CD4-positive, alpha-beta T cell (primary cell): ENCODE results near the gene REXO1. TPM values are rescaled to one million over a fixed set of nuclear protein-coding genes. Genes with fewer than 3 reads are reported as not detected.

Experiments
- ATAC-seq: fragments of 200-7000 bp; cut with Tn5 transposase; one replicate; pipeline ENCODE4 v1.10.0; 2022; ENCODE audit warnings: mild to moderate bottlenecking; ENCODE audit not compliant: poor library complexity
- CTCF ChIA-PET: fragments of 350-600 bp; sonication (Branson Sonifier 250); formaldehyde crosslinking; loops from one replicate; lab custom pipeline; 2021; ENCODE audit warnings: antibody characterized with exemption, inconsistent platforms; lab: Charles Lee
- POLR2A ChIA-PET: fragments of 350-600 bp; sonication (Branson Sonifier 250); formaldehyde crosslinking; loops from one replicate; lab custom pipeline; 2021; ENCODE audit warnings: antibody characterized with exemption, inconsistent platforms; lab: Charles Lee
- DNase-seq, 14 experiments: peaks; one replicate each; pipeline ENCODE4 v3.0.0-alpha.2; 2013 to 2020; ENCODE audit warnings: mixed read lengths in 2 of 14
- H3K27ac ChIP-seq, 2 donors: one replicate each; pipeline versions ENCODE4 v1.5.1 to v1.7.0; 2013; ENCODE audit warnings: low read length in 2 of 2, low read depth in 1 of 2, mild to moderate bottlenecking in 1 of 2
- H3K27me3 ChIP-seq, 2 experiments: 1 replicate in 1 of 2; 2 replicates in 1 of 2; pipeline versions ENCODE4 v1.6.1 to v1.7.0; 2013; ENCODE audit warnings: low read length in 2 of 2, control low read depth in 1 of 2, mild to moderate bottlenecking in 1 of 2, moderate library complexity in 1 of 2; ENCODE audit not compliant: insufficient read depth in 2 of 2, control insufficient read depth in 1 of 2
- H3K36me3 ChIP-seq: one replicate; pipeline ENCODE4 v1.6.1; 2013; ENCODE audit warnings: low read length, control low read depth; ENCODE audit not compliant: insufficient read depth
- H3K4me1 ChIP-seq: one replicate; pipeline ENCODE4 v1.6.1; 2013; ENCODE audit warnings: low read length, control low read depth; ENCODE audit not compliant: insufficient read depth
- H3K4me3 ChIP-seq: one replicate; pipeline ENCODE4 v1.5.1; 2013; ENCODE audit warnings: mild to moderate bottlenecking, low read length, moderate library complexity
- H3K9me3 ChIP-seq, 2 experiments: 1 replicate in 1 of 2; 2 replicates in 1 of 2; pipeline versions ENCODE4 v1.6.1 to v1.7.0; 2013; ENCODE audit warnings: low read length in 2 of 2, mild to moderate bottlenecking in 2 of 2, control low read depth in 1 of 2, moderate library complexity in 1 of 2; ENCODE audit not compliant: control insufficient read depth in 1 of 2, insufficient read depth in 1 of 2
- H3K27ac Mint-ChIP-seq: one replicate; pipeline ENCODE4 v1.8.0; 2020; ENCODE audit warnings: mixed read lengths
- H3K27me3 Mint-ChIP-seq: one replicate; pipeline ENCODE4 v1.8.0; 2021; ENCODE audit warnings: mixed read lengths
- H3K36me3 Mint-ChIP-seq: one replicate; pipeline ENCODE4 v1.8.0; 2021; ENCODE audit warnings: low read depth, mixed read lengths
- H3K4me1 Mint-ChIP-seq: one replicate; pipeline ENCODE4 v1.8.0; 2021; ENCODE audit warnings: low read depth, mixed read lengths
- H3K4me3 Mint-ChIP-seq: one replicate; pipeline ENCODE4 v1.8.0; 2020; ENCODE audit warnings: mild to moderate bottlenecking, mixed read lengths
- H3K9me3 Mint-ChIP-seq: one replicate; pipeline ENCODE4 v1.8.0; 2020; ENCODE audit warnings: mixed read lengths
- intact Hi-C, 2 experiments: fragments of 100-400 bp; cut with DNase I in 1 of 2; cut with micrococcal nuclease in 1 of 2; formaldehyde crosslinking; loops; one replicate each; pipeline versions ENCODE4 v1.15.1 to v1.9.0; 2023 to 2025; cut with DNase I, micrococcal nuclease
- total RNA-seq, 174 experiments: library from RNA in 2 of 174; stranded (reverse) in 2 of 174; gene quantifications; one replicate each; pipeline ENCODE4 v1.2.3 and lab custom pipeline; 2021 to 2026
- TF ChIP-seq, protein P1 (sequence below): fragments of 200-600 bp; IDR thresholded peaks from one replicate; pipeline ENCODE4 v1.8.0; 2022; ENCODE audit warnings: antibody characterized with exemption, mild to moderate bottlenecking

The REXO1 gene
- total RNA-seq, 2 experiments from 2014 or later: 106 to 114 TPM

DNA sequence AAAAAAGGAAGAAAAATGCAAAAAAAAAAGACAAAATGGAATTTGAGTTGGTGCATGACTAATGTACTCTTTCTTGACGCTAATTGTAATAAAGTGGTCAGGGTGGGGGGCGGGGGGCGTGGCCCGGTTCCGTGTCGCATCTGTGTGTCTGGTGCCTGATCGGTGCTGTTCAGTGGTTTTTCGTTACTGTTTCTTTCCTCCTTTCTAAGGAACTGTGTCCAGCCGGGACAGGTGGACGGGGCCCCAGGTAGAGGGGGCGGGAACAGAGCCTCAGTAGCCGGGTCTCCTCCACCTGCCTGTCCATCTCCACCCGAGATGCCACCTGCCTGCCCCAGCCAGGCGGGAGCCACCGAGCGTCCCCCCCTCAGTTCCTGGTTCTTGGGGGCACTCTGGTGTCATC lies 68.7 kb downstream of the REXO1 start:
- no peaks in the 10 kb centered on the region for H3K4me1 ChIP-seq
- no peak overlapping the region for H3K4me3 ChIP-seq
- no peak overlapping the region for H3K27ac Mint-ChIP-seq
- POLR2A ChIA-PET: no interaction called here
- H3K27me3 Mint-ChIP-seq: peaks cover 70% of the 10 kb centered on the region
- TF ChIP-seq, protein P1, sequence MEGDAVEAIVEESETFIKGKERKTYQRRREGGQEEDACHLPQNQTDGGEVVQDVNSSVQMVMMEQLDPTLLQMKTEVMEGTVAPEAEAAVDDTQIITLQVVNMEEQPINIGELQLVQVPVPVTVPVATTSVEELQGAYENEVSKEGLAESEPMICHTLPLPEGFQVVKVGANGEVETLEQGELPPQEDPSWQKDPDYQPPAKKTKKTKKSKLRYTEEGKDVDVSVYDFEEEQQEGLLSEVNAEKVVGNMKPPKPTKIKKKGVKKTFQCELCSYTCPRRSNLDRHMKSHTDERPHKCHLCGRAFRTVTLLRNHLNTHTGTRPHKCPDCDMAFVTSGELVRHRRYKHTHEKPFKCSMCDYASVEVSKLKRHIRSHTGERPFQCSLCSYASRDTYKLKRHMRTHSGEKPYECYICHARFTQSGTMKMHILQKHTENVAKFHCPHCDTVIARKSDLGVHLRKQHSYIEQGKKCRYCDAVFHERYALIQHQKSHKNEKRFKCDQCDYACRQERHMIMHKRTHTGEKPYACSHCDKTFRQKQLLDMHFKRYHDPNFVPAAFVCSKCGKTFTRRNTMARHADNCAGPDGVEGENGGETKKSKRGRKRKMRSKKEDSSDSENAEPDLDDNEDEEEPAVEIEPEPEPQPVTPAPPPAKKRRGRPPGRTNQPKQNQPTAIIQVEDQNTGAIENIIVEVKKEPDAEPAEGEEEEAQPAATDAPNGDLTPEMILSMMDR: no peak
- H3K27ac ChIP-seq: no peak overlapping the region
- no peak overlapping the region for H3K4me3 Mint-ChIP-seq
- H3K27me3 ChIP-seq: peaks cover 71 to 74% of the 10 kb centered on the region in 2 experiments
- no peaks in the 10 kb centered on the region for H3K9me3 Mint-ChIP-seq
- peaks cover 9 to 58% of the 10 kb centered on the region in 2 experiments for H3K9me3 ChIP-seq
- intact Hi-C loops: no loop called here
- no peaks in the 10 kb centered on the region for H3K36me3 ChIP-seq
- CTCF ChIA-PET: interaction anchor here (1.0 kb wide), 1 partner anchor 233 kb away, joined by 4 read pairs; no protein-coding TSS in a partner anchor
- DNase-seq (no peak), ATAC-seq (no peak)
- no peaks in the 10 kb centered on the region for H3K36me3 Mint-ChIP-seq
- H3K4me1 Mint-ChIP-seq: no peaks in the 10 kb centered on the region

DNA sequence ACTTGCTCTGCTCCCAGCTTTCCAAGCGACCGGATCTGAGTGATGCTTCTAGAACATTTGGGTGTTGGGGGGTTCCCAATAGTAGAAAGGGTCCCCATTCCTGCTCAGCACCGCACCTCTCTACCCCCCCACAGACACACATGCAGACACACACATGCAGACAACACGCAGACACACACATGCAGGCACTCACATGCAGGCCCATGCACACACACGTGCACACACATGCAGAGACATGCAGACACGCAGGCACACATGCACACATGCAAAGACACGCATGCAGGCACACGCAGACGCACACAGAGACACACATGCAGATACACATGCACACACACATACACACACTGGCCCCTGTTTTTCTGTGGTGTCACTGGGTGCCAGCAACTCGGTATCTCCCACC lies 71.1 kb downstream of the REXO1 start:
- Histone ChIP-seq H3K36me3 (no peaks in the 10 kb centered on the region), H3K9me3 (peaks cover 7 to 50% of the 10 kb centered on the region in 2 experiments), H3K27me3 (peaks cover 76% of the 10 kb centered on the region in 2 experiments), H3K27ac (no peak overlapping the region), H3K4me1 (no peaks in the 10 kb centered on the region), H3K4me3 (no peak overlapping the region)
- Mint-ChIP-seq H3K36me3 (no peaks in the 10 kb centered on the region), H3K9me3 (no peaks in the 10 kb centered on the region), H3K4me3 (no peak overlapping the region), H3K27ac (no peak overlapping the region), H3K4me1 (no peaks in the 10 kb centered on the region), H3K27me3 (peaks cover 79% of the 10 kb centered on the region)
- TF ChIP-seq, protein P1: no peak
- POLR2A ChIA-PET: no interaction called here
- ATAC-seq (no peak), DNase-seq (no peak)
- CTCF ChIA-PET: interaction anchor here (1.1 kb wide), 1 partner anchor 231 kb away, joined by 3 read pairs; no protein-coding TSS in a partner anchor
- intact Hi-C loops: no loop called here

DNA sequence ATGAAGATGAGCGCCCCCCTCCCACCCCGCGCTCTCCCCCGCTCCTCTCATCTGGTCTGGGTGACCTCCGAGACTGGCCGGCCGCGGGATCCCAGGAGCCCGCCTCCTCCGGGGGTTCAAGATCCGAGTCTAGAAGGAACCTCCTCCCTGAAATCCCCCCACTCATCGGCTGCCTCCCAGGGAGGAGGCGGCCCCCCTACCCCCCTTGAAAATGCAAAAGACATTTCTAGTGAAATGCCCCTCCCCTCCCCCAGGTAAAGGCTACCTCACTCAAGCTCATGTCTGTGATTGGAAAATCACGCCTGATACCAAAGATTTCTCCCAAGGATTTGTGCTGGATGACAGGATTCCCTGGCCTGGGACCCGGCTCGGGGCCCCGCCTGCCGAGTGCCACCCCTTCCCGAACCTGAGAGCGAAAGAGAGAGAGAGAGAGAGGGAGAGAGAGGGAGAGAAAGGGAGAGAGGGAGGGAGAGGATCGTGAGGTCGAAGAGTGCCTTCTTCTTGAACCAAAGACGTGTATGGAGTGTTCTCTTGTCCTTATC lies 71.6 kb downstream of the REXO1 start:
- H3K27ac Mint-ChIP-seq: no peak overlapping the region
- Histone ChIP-seq H3K27me3 (peaks cover 71 to 75% of the 10 kb centered on the region in 2 experiments), H3K36me3 (no peaks in the 10 kb centered on the region), H3K9me3 (peaks cover 2 to 45% of the 10 kb centered on the region in 2 experiments), H3K4me3 (no peak overlapping the region), H3K27ac (no peak overlapping the region), H3K4me1 (no peaks in the 10 kb centered on the region)
- no peak for DNase-seq
- peaks cover 80% of the 10 kb centered on the region for H3K27me3 Mint-ChIP-seq
- intact Hi-C loops: no loop called here
- no peaks in the 10 kb centered on the region for H3K9me3 Mint-ChIP-seq
- ChIA-PET CTCF (interaction anchor here (1.1 kb wide), 1 partner anchor 231 kb away, joined by 3 read pairs; no protein-coding TSS in a partner anchor), POLR2A (no interaction called here)
- ATAC-seq: no peak
- H3K4me3 Mint-ChIP-seq: no peak overlapping the region
- no peaks in the 10 kb centered on the region for H3K4me1 Mint-ChIP-seq
- H3K36me3 Mint-ChIP-seq: no peaks in the 10 kb centered on the region
- TF ChIP-seq, protein P1: no peak
